HUDEP-2 (cell line): Measurements from ENCODE around the gene ZDHHC7.

Experiments used
- DNase-seq, 76 experiments: peaks; one replicate each; lab custom pipeline; 2025; ENCODE audit not compliant: unreplicated experiment in 76 of 76; lab: John Stamatoyannopoulos, UW

The ZDHHC7 gene

DNA sequence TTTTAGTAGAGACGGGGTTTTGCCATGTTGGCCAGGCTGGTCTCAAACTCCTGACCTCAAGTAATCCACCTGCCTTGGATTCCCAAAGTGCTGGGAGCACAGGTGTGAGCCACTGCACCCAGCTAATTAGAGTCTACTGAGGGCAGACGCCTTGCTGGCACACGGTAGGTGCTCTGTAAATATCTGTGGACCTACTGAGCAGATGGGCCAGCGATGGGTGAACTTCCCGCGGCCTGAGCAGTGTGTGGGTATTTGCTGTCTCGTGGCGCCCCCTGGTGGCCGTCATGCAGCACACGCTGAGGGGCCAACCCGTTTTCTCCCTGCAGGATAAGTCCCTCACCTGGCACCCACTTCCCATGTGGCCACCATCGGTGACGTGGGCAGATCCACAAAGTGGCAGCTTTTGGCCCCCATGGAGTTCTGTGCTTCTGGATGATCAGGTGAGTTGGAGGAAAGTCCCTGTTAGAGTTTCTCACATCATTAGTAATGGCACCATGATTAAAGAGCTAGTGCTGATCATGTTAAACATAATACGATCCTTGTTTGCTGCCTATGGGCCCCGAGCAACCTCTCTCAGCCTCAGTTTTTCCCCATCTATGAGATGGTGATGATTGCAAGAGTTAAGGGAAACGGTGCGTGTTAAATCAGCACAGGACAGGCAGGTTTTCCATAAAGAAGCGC, 40.7 kb downstream of the ZDHHC7 start:
- peak in 63 of 76 experiments; percentile 5 to 75 (median 54) for DNase-seq

DNA sequence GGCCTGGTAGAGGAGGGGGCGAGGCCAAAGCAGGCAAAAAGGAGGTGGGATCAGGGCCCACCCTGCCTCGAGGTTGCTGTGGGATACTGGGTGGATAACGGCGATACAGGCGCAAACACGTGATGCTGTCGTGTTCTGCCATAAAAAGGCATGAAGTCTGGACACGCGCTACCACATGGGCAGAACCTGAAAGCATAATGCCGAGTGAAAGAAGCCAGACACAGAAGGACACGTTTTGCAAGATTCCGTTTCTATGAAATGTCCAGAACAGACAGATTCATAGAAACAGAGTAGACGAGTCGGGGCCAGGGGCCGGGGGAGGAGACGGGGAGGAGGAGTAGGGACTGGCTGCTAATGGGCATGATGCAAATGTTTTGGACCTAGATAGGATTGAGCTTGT, 43.5 kb downstream of the ZDHHC7 start:
- DNase-seq, result no peak

DNA sequence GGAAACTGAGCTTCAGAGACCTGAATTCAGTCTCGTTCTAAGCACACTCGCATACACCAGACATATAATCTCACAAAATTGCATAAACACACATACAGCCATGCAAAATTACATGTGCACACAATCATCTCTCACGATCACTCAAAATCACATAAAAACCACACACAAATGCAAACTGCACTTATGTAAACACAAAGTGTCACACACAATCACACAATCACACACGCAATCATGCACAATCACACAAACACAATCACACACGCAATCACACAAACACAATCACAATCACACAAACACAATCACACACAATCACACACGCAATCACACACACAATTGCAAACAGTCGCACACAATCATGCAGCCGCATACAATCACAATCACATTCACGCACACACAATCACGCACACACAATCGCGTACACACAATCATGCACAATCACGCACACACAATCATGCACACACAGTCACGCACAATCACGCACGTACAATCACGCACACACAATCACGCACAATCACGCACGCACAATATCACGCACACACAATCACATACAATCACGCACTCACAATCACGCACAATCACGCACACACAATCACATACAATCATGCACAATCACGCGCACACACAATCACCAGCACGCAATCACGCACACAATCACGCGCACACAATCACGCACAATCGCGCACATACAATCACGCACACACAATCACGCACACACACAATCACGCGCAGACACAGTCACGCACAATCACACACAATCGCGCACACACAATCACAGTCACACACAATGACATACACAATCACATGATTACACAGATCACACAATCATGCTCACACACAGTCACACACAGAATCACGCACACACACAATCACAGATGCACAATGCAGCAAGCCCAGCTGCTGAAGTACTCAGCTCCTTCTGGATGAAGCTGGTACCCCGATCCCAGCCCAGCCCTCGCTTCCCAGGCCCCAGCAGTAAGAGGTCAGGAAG, 45.6 kb downstream of the ZDHHC7 start:
- DNase-seq, result no peak

DNA sequence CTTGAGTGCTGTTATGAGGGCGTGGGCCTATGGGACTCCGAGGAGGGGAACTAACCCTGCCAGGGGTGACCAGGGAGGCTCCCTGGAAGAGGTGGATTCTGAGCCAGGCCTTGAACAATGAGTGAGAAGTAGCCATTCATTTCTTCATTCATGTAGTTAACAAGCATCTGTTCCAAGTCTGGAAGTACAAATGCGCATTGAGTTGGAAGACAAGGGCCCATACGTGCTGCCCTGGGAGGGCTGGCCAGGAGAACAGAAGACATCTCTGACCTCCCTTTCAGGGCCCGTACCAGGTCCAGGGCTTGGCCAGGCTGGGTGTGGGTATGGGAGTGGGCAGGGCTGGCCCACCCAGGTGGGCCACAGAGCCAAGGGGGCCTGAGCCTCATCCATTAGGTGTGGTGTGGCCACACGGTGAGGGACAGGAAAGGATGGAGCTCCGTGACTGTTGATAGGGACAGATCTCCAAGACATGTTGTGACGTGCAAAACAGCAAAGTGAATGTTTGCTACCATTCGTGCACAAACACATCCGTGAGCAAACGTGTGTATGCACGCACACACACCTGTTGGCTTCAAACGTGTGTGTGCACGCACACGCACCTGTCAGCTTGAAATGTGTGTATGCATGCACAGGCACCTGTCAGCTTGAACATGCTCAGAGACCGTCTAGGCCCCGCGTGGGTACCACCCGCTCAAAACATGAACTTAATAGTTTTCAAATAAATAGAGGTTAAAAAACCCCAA, 46.8 kb downstream of the ZDHHC7 start:
- DNase-seq, result no peak

DNA sequence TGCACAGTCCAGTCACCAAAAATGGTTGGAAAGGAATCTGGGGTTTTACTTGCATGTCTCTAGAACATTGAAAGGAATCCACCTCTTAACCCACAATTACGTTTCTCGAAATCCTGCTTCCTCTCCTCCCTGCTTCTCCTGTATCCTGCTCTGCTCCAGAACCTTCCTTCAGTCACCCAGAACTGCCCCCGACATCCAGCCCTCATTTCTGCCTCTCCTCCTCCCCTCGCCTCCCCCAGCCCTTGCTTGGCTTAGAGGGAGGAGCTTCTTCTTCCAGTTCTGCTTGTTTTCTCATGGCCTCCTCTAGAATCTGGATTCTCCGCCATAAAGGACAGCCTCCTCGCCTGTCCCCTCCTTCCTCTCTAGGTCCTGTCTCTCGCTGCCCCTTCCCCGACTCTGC, 48.3 kb downstream of the ZDHHC7 start:
- DNase-seq, result no peak

DNA sequence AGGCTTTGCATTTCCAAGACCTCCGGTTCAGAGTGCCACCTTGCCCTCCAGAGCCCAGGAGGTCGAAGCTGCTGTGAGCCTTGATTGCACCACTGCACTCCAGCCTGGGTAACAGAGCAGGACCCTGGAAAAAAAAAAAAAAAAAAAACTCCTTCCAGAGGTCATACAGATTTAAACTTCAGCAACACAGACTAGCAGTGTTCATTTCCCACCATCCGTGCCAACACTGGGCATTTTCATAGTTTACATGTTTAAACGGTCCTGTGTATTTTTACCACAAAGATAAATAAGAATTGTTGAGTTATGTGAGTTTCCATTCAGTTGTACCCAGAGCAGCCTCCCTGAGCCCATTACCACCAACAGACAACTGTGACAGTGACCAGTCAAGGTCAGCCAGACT, 50.4 kb downstream of the ZDHHC7 start:
- no peak for DNase-seq

DNA sequence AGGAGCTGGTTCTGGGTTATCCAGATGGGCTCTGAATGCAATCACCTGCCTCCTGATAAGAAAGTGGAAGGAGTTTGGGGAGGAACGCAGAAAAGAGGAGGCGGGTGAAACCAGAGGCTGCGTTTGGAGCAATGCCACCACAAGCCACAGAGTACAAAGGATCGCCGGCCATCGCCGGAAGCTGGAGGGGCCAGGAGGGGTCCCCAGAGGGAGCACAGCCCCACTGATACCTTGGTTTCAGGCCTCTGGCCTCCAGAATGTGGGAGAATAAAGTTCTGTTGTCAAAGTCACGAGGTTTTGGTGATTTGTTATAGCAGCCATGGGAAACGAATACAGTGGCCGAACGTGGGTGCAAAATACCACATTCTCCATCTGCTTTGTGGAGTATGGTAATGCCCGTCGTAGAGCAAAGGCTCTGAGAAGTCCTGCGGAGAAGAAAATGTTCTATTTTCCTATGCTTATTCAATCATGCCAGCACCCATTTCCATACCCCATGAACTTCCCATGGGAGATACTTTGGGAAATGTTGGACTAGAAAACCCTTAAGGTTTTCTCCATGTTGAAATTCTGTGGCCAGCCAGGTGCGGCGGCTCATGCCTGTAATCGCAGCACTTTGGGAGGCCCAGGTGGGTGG, 51.4 kb downstream of the ZDHHC7 start:
- no peak for DNase-seq

DNA sequence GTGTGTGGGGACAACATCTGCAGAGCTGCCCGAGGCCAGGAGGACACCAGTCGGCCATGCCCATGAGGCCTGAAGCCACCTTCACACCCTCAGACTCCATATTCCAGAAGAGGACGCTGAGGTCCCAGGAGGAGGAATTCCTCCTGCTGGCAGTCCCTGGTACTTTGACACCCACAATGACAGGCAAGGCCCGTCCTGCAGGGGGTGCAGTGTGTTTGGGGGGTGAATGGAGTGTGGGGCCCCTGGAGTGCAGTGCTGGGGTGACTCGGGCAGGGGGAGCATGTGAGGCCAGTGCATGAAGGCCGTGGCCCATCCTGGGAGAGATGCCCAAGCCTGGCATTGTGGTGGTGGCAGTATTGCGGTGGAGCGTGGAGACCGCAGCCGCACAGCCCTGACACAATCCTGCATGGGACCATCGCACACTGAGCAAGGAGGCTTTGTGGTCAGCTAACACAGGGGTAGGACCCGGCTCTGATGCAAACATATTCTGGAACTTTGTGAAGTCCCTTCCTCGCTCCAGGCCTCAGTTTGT, 52.2 kb downstream of the ZDHHC7 start:
- DNase-seq, result peak in 10 of 76 experiments; percentile 3 to 36 (median 16)

DNA sequence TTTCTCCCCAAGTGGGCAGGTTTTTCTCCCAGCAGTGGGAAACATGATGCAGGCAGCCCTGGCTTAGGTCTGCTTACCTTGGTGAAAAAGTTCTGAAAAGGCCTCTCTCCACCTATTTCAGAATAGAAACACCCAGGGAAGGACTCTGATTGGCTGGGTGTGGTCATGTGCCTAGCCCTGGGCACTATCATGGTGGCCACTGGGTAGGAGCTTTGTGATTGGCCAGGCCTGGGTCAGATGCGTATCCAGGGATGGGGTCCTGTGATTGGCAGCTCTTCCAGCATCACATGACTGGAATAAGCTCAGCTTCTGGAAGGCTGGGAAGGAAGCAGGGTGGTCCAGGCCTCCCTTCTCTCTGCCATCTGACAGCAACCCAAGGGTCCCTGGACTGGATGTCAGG, 53.5 kb downstream of the ZDHHC7 start:
- no peak for DNase-seq

DNA sequence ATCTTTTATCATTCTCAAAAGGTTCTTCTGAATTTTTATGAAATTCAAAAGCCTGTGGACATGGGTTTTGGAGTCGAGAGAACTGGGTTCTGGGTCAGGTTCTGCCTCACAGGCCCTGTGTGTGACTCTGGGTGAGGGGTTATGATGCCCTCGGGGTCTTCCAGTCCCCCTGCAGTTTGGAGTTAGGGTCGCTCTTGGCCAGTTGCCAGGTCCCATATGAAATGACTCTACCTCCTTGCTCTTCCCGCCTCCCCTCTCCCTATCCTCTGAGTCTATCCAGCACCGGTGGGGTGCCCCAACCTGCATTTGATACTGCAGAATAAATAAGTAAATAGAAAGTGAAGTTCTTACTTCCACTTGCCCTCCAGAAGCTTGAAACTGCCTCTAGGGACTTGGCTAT, 54.1 kb downstream of the ZDHHC7 start:
- DNase-seq, result no peak

DNA sequence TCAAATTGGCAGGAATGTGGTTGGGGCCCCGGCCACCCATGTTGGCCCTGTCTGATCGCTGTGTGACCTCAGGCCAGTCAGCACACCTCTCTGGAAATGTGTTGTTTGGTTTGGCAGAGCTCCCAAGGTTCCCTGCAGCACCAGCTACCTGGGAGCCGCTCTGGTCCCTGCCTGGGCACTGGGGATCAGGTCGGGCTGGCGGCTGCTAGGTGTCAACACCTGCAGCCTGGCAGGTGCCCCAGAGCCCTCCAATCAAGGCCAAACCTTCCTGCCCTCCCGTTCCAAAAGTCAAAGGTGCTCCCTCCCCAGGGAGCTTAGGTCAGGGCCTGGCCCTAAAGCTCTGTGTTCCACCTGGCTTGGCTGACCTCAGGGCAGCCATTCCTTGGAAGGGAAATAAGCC, 55.9 kb downstream of the ZDHHC7 start:
- DNase-seq, result no peak

DNA sequence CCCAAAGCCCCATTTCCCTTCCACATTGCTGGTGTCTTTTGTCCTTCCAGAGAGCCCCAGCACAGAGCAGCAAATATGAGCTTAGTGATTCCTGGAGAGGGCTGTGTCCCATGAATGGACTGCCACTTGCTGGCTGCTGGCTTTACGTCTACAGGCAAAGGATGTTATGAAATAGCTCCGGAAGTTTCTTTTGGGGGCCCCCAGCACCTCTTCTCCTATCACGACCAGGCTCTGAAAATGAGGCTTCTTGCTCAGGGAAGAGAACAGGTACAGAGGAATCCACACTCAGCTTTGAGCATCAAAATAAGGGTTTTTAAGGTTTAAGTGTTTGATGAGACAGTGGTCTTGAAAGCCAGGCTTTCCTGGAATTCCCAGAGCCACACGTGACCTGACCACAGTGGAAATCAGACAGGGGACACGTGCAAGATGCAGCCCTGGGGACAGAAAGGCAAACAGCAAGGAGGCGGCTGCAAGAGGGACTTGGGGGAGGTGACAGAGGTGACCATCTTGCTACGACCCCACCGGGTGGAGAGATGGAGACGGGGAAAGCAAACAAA, 58.1 kb downstream of the ZDHHC7 start:
- peak in 1 of 76 experiments; percentile 44 for DNase-seq

DNA sequence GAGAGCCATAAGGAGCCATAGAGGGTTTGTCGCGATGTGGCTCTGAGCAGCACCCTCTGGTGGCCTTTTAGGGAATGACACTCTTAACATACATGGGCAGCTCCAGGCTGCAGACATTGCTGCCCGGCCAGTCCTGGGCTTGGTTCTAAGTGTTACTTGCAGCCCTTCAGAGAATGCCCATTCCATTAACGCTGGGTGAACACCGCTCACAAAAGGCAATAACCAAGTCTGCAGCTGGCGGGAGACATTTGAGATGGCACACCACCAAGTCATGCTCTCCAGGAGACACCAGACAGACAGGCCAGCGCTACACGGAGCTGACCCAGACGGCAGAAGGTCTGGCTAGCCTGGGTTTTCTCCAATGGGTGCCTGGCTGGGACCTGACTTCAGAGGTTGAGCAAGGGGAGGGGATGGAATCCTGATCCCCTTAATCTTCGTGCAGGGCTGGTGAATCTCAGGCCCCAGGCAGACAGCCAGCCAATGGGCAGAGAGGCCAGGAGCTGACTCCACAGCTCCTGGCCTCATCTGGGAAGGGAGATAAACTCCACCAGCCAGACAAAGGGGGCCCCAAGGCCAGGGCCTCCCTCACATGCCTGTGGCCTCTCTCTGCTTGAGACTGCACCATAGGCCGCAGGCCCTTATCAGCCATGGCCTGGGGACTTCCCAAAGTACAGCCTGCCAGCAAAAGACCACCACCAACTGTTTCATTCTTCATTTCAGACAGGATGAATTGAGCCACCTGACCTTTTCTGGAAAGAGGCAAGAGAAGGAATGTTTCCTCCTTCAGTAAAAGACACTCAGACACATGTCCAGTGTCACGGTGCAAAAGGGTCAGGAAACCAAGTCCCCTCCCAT, 58.8 kb downstream of the ZDHHC7 start:
- peak in 75 of 76 experiments; percentile 31 to 91 (median 70) for DNase-seq

DNA sequence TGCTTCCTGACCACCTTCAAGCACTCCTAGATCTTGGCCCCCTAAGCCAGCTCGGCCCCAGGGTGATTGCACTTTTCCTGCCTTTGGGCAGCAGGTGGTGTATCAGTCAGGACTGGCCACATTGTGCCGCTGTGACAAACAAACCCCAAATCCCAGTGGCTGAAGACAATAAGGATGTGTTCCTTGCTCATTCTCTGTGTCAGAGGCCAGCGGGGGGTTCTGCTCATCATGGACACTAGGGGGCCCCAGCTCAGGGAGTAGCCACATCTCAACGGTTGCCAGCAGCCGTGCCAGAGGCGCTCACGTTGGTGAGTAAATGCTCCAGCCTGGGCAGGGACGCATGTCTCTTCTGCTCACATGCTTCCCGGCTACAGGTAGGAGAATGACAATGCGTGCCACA, 60.4 kb downstream of the ZDHHC7 start:
- DNase-seq, result peak in 44 of 76 experiments; percentile 3 to 71 (median 30)

DNA sequence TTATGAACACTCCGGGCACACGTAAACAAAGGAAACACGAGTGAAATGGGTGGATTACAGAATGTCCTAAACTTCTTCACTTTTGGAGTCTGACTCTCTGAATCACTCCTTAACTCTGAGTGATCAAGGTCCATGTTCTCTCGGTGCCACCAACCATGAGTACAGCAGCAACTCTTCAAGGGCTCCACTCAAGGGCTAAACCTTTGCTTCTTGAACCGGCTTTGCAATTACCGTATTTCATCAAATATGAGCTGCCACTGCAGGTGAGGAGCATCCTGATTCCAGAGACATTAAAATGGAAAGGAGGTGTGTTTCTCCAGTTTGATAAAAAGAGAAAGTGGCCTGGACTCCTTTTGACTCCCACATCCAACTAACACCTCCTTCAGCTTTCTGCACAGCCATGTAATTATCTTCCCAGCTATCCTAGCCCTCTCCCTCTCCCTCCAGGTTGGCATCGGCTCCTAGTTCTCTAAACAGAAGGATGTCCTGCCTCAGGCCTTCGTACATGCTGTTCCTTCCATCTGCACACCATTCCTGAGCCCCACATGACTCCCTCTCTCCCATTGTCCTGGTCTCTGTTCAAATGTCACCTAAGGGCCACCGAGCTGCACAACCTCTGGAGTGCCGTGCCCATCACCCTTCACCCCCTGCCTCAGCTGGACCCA, 61.4 kb downstream of the ZDHHC7 start:
- no peak for DNase-seq

DNA sequence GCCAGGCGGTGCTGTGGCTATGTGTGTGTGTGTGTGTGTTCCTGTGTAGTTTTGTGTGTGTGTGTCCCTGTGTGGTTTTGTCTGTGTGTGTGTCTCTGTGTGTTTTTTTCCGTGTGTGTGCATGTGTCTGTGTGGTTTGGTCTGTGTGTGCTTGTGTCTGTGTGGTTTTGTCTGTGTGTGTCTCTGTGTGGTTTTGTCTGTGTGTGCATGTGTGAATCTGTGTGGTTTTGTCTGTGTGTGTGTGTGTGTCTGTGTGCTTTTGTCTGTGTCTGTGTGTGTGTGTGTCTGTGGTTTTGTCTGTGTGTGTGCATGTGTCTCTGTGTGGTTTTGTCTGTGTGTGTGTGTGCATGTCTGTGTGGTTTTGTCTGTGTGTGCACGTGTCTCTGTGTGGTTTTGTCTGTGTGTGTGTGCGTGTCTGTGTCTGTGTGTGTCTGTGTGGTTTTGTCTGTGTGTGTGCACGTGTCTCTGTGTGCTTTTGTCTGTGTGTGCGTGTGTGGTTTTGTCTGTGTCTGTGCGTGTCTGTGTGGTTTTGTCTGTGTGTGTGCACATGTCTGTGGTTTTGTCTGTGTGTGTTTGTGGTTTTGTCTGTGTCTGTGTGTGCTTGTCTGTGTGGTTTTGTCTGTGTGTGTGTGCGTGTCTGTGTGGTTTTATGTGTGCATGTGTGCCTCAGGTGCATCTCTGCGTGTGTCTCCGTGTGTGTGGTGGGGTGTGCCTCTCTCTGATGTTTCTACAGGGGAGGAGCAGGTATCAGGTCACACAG, 62.3 kb downstream of the ZDHHC7 start:
- no peak for DNase-seq

DNA sequence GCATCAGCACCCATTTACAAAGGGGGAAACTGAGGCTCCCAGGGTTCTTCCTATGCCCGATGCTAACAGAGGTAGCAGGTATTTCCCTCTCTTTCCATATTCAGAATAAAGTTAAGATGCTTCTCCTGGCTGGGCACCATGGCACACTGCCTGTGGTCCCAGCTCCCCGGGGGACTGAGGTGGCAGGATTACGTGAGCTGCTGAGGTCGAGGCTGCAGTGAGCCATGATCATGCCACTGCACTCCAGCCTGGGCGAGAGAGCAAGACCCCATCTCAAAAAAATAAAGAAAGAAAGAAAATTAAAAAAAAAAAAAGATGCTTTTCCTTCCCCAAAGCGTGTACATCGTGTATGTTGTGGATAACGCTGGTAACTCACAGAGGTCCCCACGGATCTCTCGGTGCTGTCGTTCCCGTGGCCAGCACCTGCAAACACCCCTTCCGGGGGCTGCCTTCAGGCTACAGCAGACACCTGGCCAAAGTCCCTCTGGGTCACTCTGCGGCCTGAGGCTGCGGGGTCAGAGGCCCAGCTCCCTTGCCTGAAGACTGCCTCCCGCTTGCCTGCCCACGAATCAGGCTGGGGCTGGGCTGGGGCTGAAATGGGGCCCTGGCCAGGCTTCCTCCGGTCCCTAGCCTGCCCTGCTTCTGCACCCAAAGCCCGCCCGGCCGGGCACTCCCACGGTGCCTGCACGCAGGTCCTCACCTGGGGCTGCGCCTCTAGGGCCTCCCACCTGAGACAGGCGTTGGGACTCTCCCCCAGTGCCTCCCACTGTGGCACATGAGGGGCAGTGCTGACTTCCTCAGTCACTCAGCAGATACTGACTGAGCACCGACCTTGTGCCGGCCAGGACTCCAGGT, 63.1 kb downstream of the ZDHHC7 start:
- DNase-seq, result no peak
